HEK293 (cell line): ENCODE results near the gene TDRD3.

Experiments used
- CTCF ChIA-PET: fragments of 350-600 bp; formaldehyde crosslinking; extraction: SDS; loops from one replicate; lab custom pipeline; 2021; ENCODE audit warnings: antibody characterized with exemption; lab: Yijun Ruan, JAX
- POLR2A ChIA-PET: fragments of 300-600 bp; formaldehyde crosslinking; extraction: SDS; loops from one replicate; lab custom pipeline; 2020; ENCODE audit warnings: antibody characterized with exemption, inconsistent platforms; lab: Yijun Ruan, JAX
- H3K27ac ChIP-seq: fragments of 200-500 bp; sonication (Bioruptor generic); 2 replicates; pipeline ENCODE4 v1.5.1; 2014; ENCODE audit warnings: low read depth, low read length, control low read depth, inconsistent platforms; ENCODE audit errors: extremely low read depth
- H3K36me3 ChIP-seq, 2 experiments: fragments of 200-500 bp in 1 of 2; sonication (Bioruptor generic) in 1 of 2; 1 replicate in 1 of 2; 2 replicates in 1 of 2; pipeline ENCODE4 v1.5.1; 2014 to 2017; ENCODE audit warnings: inconsistent platforms in 2 of 2, low read length in 2 of 2; ENCODE audit not compliant: control insufficient read depth in 2 of 2, insufficient read depth in 1 of 2
- H3K4me1 ChIP-seq: fragments of 200-500 bp; sonication (Bioruptor generic); 2 replicates; pipeline ENCODE4 v1.5.1; 2014; ENCODE audit warnings: mild to moderate bottlenecking, low read length, inconsistent platforms; ENCODE audit not compliant: control insufficient read depth, insufficient read depth
- H3K4me3 ChIP-seq: 2 replicates; pipeline ENCODE4 v1.5.1; 2011; ENCODE audit warnings: low read depth, mild to moderate bottlenecking, control low read depth, low read length, moderate library complexity
- H3K9me3 ChIP-seq: fragments of 200-500 bp; sonication (Bioruptor generic); 2 replicates; pipeline ENCODE4 v1.5.1; 2014; ENCODE audit warnings: low read depth, low read length, inconsistent platforms; ENCODE audit not compliant: control insufficient read depth, insufficient read depth
- GLIS2 ChIP-seq: fragments of 450-650 bp; formaldehyde crosslinking; IDR thresholded peaks from 2 replicates; pipeline ENCODE4 v1.5.1; 2016; ENCODE audit warnings: missing biosample characterization, missing genetic modification characterization
- HOXC10 ChIP-seq: sonication (generic); formaldehyde crosslinking; IDR thresholded peaks from 2 replicates; pipeline ENCODE4 v1.8.1; 2023; ENCODE audit warnings: mild to moderate bottlenecking, missing genetic modification reagents
- SP2 ChIP-seq: fragments of 450-650 bp; formaldehyde crosslinking; IDR thresholded peaks from 2 replicates; pipeline ENCODE4 v1.5.1; 2016; ENCODE audit warnings: missing biosample characterization, missing genetic modification characterization
- ZBTB8A ChIP-seq: fragments of 450-650 bp; formaldehyde crosslinking; IDR thresholded peaks from 2 replicates; pipeline ENCODE4 v1.5.1; 2016; ENCODE audit warnings: missing biosample characterization, missing genetic modification characterization
- ZFP41 ChIP-seq: fragments of 450-650 bp; formaldehyde crosslinking; IDR thresholded peaks from 2 replicates; pipeline ENCODE4 v1.5.1; 2016; ENCODE audit warnings: missing biosample characterization, missing genetic modification characterization, borderline replicate concordance
- ZNF140 ChIP-seq: fragments of 450-650 bp; formaldehyde crosslinking; IDR thresholded peaks from 2 replicates; pipeline ENCODE4 v1.5.1; 2016; ENCODE audit warnings: missing biosample characterization, missing genetic modification characterization
- ZNF157 ChIP-seq: fragments of 450-650 bp; formaldehyde crosslinking; IDR thresholded peaks from 2 replicates; pipeline ENCODE4 v1.5.1; 2016; ENCODE audit warnings: missing biosample characterization, missing genetic modification characterization
- ZNF214 ChIP-seq: fragments of 450-650 bp; formaldehyde crosslinking; IDR thresholded peaks from 2 replicates; pipeline ENCODE4 v1.5.1; 2017; ENCODE audit warnings: missing biosample characterization, mild to moderate bottlenecking, missing genetic modification characterization, borderline replicate concordance
- ZNF223 ChIP-seq: fragments of 450-650 bp; formaldehyde crosslinking; IDR thresholded peaks from 2 replicates; pipeline ENCODE4 v1.5.1; 2016; ENCODE audit warnings: missing biosample characterization, missing genetic modification characterization
- ZNF302 ChIP-seq: fragments of 450-650 bp; formaldehyde crosslinking; IDR thresholded peaks from 2 replicates; pipeline ENCODE4 v1.5.1; 2016; ENCODE audit warnings: missing biosample characterization, missing genetic modification characterization, low read depth
- ZNF398 ChIP-seq: fragments of 450-650 bp; formaldehyde crosslinking; IDR thresholded peaks from 2 replicates; pipeline ENCODE4 v1.5.1; 2017; ENCODE audit warnings: missing biosample characterization, missing genetic modification characterization
- ZNF548 ChIP-seq: fragments of 450-650 bp; formaldehyde crosslinking; IDR thresholded peaks from 2 replicates; pipeline ENCODE4 v1.5.1; 2016; ENCODE audit warnings: missing biosample characterization, missing genetic modification characterization
- ZNF600 ChIP-seq: fragments of 450-650 bp; formaldehyde crosslinking; IDR thresholded peaks from 2 replicates; pipeline ENCODE4 v1.5.1; 2016; ENCODE audit warnings: missing biosample characterization, missing genetic modification characterization
- ZNF76 ChIP-seq: fragments of 450-650 bp; formaldehyde crosslinking; IDR thresholded peaks from 2 replicates; pipeline ENCODE4; 2016; ENCODE audit warnings: low read depth, missing biosample characterization, missing genetic modification characterization, borderline replicate concordance
- ZNF830 ChIP-seq: fragments of 450-650 bp; IDR thresholded peaks from 2 replicates; pipeline ENCODE4 v1.5.0; 2018; ENCODE audit warnings: missing biosample characterization, missing genetic modification characterization, low read depth, mild to moderate bottlenecking, moderate library complexity
- TF ChIP-seq, protein P1 (sequence below): fragments of 450-650 bp; formaldehyde crosslinking; IDR thresholded peaks from 2 replicates; pipeline ENCODE4 v1.5.1; 2016; ENCODE audit warnings: missing biosample characterization, missing genetic modification characterization
- TF ChIP-seq, protein P2 (sequence below): fragments of 450-650 bp; formaldehyde crosslinking; IDR thresholded peaks from 2 replicates; pipeline ENCODE4 v1.5.1; 2017; ENCODE audit warnings: missing biosample characterization, missing genetic modification characterization
- TF ChIP-seq, protein P3 (sequence below): fragments of 450-650 bp; formaldehyde crosslinking; IDR thresholded peaks from 2 replicates; pipeline ENCODE4 v1.5.1; 2016; ENCODE audit warnings: missing biosample characterization, missing genetic modification characterization, borderline replicate concordance

TDRD3 gene

GRCh38 chr13:60348097-60348496 lies 48.9 kb upstream of the TDRD3 start (continued):
- TF ChIP-seq ZNF76 (no peak), ZFP41 (no peak), ZNF140 (tag by site-specific recombination) (no peak), SP2 (tag by site-specific recombination) (no peak)
- TF ChIP-seq, protein P1, sequence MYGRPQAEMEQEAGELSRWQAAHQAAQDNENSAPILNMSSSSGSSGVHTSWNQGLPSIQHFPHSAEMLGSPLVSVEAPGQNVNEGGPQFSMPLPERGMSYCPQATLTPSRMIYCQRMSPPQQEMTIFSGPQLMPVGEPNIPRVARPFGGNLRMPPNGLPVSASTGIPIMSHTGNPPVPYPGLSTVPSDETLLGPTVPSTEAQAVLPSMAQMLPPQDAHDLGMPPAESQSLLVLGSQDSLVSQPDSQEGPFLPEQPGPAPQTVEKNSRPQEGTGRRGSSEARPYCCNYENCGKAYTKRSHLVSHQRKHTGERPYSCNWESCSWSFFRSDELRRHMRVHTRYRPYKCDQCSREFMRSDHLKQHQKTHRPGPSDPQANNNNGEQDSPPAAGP: no peak

- Histone ChIP-seq H3K4me1 (no peaks in the 10 kb centered on the region), H3K36me3 (no peaks in the 10 kb centered on the region)
- TF ChIP-seq ZNF157 (no peak), ZNF214 (tag by site-specific recombination) (no peak), HOXC10 (CRISPR knock-in tag) (no peak), ZNF223 (tag by site-specific recombination) (no peak)
- TF ChIP-seq, all 188 proteins: peak for 0
- H3K27ac ChIP-seq: no peak overlapping the region
- CTCF ChIA-PET: interaction anchor here (0.6 kb wide), 1 partner anchor 9 kb away, joined by 3 read pairs; no protein-coding TSS in a partner anchor
- POLR2A ChIA-PET: interaction anchor here (0.8 kb wide), 1 partner anchor 46 kb away, joined by 3 read pairs; the partner anchor contains the start of gene TDRD3
- no peak overlapping the region for H3K4me3 ChIP-seq
- no peaks in the 10 kb centered on the region for H3K9me3 ChIP-seq
Measured at GRCh38 chr13:60351326-60351725, 45.7 kb upstream of the TDRD3 start.

DNA sequence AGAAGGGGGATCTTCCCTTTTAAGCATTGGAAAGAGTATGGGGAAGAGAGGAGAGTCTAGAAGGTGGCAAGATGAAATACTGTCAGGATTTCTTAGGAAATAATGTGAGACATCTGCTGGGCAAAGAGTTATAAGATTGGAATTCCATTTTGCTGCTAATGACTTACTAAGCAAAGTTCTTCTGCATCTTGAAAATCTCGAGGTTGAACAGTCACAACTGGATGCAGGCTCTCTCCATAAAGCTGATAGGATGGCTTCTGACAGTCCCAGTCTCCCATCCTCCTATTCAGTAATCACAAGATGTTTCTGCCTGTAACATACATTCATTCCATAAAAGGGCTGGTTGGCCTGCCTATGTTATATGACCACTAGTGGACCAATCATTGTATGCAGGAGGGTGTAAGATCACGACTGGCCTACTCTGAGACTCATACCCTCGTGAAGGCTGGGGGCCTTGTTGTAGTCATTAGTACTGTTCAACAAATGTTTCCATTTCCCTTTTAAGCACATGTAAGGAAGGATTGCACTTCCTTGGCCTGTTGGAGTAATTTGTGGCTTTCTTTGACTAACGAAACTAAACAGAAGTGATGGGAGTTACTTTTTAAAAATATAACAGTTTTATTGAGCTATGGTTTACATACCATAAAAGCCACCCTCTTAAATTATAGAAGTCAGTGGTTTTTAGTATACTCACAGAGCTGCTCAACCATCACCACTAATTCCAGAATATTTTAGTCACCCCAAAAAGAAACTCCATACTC lies 45.0 kb upstream of the TDRD3 start:
- Histone ChIP-seq H3K4me3 (no peak overlapping the region), H3K9me3 (no peaks in the 10 kb centered on the region), H3K4me1 (no peaks in the 10 kb centered on the region), H3K27ac (no peak overlapping the region), H3K36me3 (no peaks in the 10 kb centered on the region)
- TF ChIP-seq ZNF223 (tag by site-specific recombination): no peak
- no peak for TF ChIP-seq ZNF548
- TF ChIP-seq ZBTB8A (tag by site-specific recombination): no peak
- no peak for TF ChIP-seq GLIS2
- TF ChIP-seq, protein P2, sequence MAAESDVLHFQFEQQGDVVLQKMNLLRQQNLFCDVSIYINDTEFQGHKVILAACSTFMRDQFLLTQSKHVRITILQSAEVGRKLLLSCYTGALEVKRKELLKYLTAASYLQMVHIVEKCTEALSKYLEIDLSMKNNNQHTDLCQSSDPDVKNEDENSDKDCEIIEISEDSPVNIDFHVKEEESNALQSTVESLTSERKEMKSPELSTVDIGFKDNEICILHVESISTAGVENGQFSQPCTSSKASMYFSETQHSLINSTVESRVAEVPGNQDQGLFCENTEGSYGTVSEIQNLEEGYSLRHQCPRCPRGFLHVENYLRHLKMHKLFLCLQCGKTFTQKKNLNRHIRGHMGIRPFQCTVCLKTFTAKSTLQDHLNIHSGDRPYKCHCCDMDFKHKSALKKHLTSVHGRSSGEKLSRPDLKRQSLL (tag by site-specific recombination): no peak
- no peak for TF ChIP-seq ZNF398 (tag by site-specific recombination)
- no peak for TF ChIP-seq ZNF830 (tag by site-specific recombination)
- TF ChIP-seq, protein P3, sequence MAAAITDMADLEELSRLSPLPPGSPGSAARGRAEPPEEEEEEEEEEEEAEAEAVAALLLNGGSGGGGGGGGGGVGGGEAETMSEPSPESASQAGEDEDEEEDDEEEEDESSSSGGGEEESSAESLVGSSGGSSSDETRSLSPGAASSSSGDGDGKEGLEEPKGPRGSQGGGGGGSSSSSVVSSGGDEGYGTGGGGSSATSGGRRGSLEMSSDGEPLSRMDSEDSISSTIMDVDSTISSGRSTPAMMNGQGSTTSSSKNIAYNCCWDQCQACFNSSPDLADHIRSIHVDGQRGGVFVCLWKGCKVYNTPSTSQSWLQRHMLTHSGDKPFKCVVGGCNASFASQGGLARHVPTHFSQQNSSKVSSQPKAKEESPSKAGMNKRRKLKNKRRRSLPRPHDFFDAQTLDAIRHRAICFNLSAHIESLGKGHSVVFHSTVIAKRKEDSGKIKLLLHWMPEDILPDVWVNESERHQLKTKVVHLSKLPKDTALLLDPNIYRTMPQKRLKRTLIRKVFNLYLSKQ (tag by site-specific recombination): no peak
- TF ChIP-seq ZNF600 (tag by site-specific recombination): no peak
- TF ChIP-seq ZNF302 (tag by site-specific recombination): no peak
- POLR2A ChIA-PET: interaction anchor here (0.8 kb wide), 1 partner anchor 45 kb away, joined by 3 read pairs; the partner anchor contains the start of gene TDRD3
- CTCF ChIA-PET: interaction anchor here (0.6 kb wide), 1 partner anchor 9 kb away, joined by 3 read pairs; no protein-coding TSS in a partner anchor
